Lower lobe of right lung (tissue), 2 donors: ENCODE data around the gene ARSA. TPM values are rescaled to one million over a fixed set of nuclear protein-coding genes. Genes with fewer than 3 reads are reported as not detected.
"Not testable (repeated sequence)": the region's sequence is repeated elsewhere in the genome, so short reads cannot be mapped to it uniquely, and the experiment has no call there.

Source experiments
- ATAC-seq, 2 donors: fragments of 200-7000 bp; cut with Tn5 transposase; one replicate each; pipeline ENCODE4 v1.9.1; 2020 to 2022; ENCODE audit warnings: mild to moderate bottlenecking in 2 of 2, moderate library complexity in 2 of 2
- DNase-seq: peaks from one replicate; pipeline ENCODE4 v3.0.0-alpha.2; 2020
- H3K27ac ChIP-seq: fragments of 200-600 bp; one replicate; pipeline ENCODE4 v1.8.0; 2022
- H3K27me3 ChIP-seq: fragments of 200-600 bp; one replicate; pipeline ENCODE4 v1.8.0; 2022; ENCODE audit warnings: low read depth
- H3K36me3 ChIP-seq: fragments of 200-600 bp; one replicate; pipeline ENCODE4 v1.8.0; 2022; ENCODE audit warnings: mild to moderate bottlenecking
- H3K4me1 ChIP-seq: fragments of 200-600 bp; one replicate; pipeline ENCODE4 v1.8.0; 2022
- H3K4me3 ChIP-seq: fragments of 200-600 bp; one replicate; pipeline ENCODE4 v1.8.0; 2022; ENCODE audit warnings: mild to moderate bottlenecking
- H3K9me3 ChIP-seq: fragments of 200-600 bp; one replicate; pipeline ENCODE4 v1.8.0; 2022
- CTCF ChIP-seq: fragments of 200-600 bp; IDR thresholded peaks from one replicate; pipeline ENCODE4 v1.8.0; 2022; ENCODE audit warnings: antibody characterized with exemption, mild to moderate bottlenecking
- intact Hi-C: fragments of 100-400 bp; cut with DNase I; formaldehyde crosslinking; loops from one replicate; pipeline ENCODE4 v1.11.0; 2022
- total RNA-seq: library from RNA; stranded (reverse); fragmentation: NEBNext Ultra II Directional; extraction: Animal tissue kit (Norgen Biotek cat#: 25700); gene quantifications from one replicate; pipeline ENCODE4 v1.2.1, GENCODE V29; 2021
- donor health status: DM: no; HTN: yes; CAD: no; lungs with severe emphysema.

Gene ARSA
- total RNA-seq, 1 donor from 2014 or later = 53.5 TPM

- ATAC-seq (peak; percentile 78 to 84), DNase-seq (peak; percentile 57)
- no peak overlapping the region for H3K4me3 ChIP-seq
Measured at GRCh38 chr22:50641696-50642607, 14.0 kb upstream of the ARSA start.

GRCh38 chr22:50640857-50641647, 13.1 kb upstream of the ARSA start:
- Histone ChIP-seq H3K4me3 (no peak overlapping the region), H3K27ac (peak overlapping the region; percentile 64), H3K4me1 (peaks cover 17% of the 10 kb centered on the region), H3K27me3 (peaks cover 20% of the 10 kb centered on the region), H3K36me3 (no peaks in the 10 kb centered on the region), H3K9me3 (no peaks in the 10 kb centered on the region)
- DNase-seq (no peak), ATAC-seq (peak; percentile 48 to 54)
- intact Hi-C loops = no loop called here
- no peak for TF ChIP-seq CTCF

More at GRCh38 chr22:50641696-50642607, 14.0 kb upstream of the ARSA start:
- Histone ChIP-seq H3K36me3 (no peaks in the 10 kb centered on the region), H3K9me3 (no peaks in the 10 kb centered on the region), H3K27me3 (peaks cover 24% of the 10 kb centered on the region), H3K27ac (peak overlapping the region; percentile 64), H3K4me1 (peaks cover 17% of the 10 kb centered on the region)
- TF ChIP-seq CTCF = peak; percentile 41
- intact Hi-C loops = no loop called here

GRCh38 chr22:50640296-50640695, 12.3 kb upstream of the ARSA start:
- intact Hi-C loops, H3K36me3 ChIP-seq, H3K27ac ChIP-seq, DNase-seq, ATAC-seq, H3K9me3 ChIP-seq, H3K4me3 ChIP-seq: not testable (repeated sequence)
- H3K4me1 ChIP-seq = peaks cover 17% of the 10 kb centered on the region
- H3K27me3 ChIP-seq = peaks cover 16% of the 10 kb centered on the region

- no peaks in the 10 kb centered on the region for H3K36me3 ChIP-seq
- H3K27me3 ChIP-seq = no peaks in the 10 kb centered on the region
- H3K4me3 ChIP-seq = no peak overlapping the region
- no peaks in the 10 kb centered on the region for H3K9me3 ChIP-seq
- TF ChIP-seq CTCF = no peak
- H3K27ac ChIP-seq = no peak overlapping the region
- no peak for DNase-seq
- intact Hi-C loops = no loop called here
- no peak for ATAC-seq
- no peaks in the 10 kb centered on the region for H3K4me1 ChIP-seq
Measured at GRCh38 chr22:50635591-50635990, 7.6 kb upstream of the ARSA start.

GRCh38 chr22:50633771-50634170, 5.8 kb upstream of the ARSA start:
- H3K9me3 ChIP-seq = no peaks in the 10 kb centered on the region
- no peak for DNase-seq
- ATAC-seq = no peak

More at GRCh38 chr22:50633771-50634170, 5.8 kb upstream of the ARSA start:
- Histone ChIP-seq H3K27me3 (no peaks in the 10 kb centered on the region), H3K36me3 (no peaks in the 10 kb centered on the region), H3K4me1 (peaks cover 3% of the 10 kb centered on the region), H3K27ac (no peak overlapping the region), H3K4me3 (no peak overlapping the region)
- intact Hi-C loops = no loop called here
- no peak for TF ChIP-seq CTCF
